PC-9 (cell line): ENCODE results near the gene RET.

Experiments used
- EZH2 ChIP-seq: fragments of 200-600 bp; sonication (generic); IDR thresholded peaks from 2 replicates; pipeline ENCODE4 v1.8.0; 2017; ENCODE audit warnings: antibody characterized with exemption, low read depth
- TF ChIP-seq, protein P1 (sequence below): fragments of 200-600 bp; sonication (generic); conservative IDR thresholded peaks from 2 replicates; pipeline ENCODE4 v1.6.1; 2017; ENCODE audit warnings: mixed run types, antibody characterized with exemption, mild to moderate bottlenecking, moderate library complexity

DNA sequence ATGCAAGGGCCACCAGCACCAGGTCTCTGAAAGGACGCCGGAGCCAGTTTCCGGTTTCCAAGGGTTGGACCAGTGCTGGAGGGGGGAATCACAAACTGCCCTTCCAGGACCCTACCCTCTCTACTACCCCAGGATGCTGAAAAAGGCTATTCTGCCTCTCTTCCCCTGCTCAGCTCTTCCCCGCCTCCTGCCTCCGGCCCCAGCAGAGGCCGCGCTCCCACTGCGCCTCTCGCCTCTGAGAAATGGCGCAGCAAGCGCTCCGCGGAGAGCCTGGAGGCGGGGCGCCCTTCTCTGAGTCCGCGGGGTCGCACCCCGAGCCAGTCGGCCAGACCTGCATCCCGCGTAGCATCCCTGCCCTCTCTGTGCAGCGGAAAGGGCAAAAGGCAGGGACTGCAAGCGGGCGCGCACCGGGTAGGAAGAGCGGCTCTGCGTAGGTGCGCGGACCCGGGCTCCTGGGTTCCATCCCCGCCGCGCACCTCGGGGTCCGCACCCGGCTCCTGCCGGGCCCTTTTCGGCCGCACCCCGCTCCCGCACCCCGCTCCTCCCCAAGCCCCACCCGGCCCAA, 476 bp upstream of the RET start:
- TF ChIP-seq EZH2, result no peak
- TF ChIP-seq, protein P1, sequence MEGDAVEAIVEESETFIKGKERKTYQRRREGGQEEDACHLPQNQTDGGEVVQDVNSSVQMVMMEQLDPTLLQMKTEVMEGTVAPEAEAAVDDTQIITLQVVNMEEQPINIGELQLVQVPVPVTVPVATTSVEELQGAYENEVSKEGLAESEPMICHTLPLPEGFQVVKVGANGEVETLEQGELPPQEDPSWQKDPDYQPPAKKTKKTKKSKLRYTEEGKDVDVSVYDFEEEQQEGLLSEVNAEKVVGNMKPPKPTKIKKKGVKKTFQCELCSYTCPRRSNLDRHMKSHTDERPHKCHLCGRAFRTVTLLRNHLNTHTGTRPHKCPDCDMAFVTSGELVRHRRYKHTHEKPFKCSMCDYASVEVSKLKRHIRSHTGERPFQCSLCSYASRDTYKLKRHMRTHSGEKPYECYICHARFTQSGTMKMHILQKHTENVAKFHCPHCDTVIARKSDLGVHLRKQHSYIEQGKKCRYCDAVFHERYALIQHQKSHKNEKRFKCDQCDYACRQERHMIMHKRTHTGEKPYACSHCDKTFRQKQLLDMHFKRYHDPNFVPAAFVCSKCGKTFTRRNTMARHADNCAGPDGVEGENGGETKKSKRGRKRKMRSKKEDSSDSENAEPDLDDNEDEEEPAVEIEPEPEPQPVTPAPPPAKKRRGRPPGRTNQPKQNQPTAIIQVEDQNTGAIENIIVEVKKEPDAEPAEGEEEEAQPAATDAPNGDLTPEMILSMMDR, result no peak
